ENCODE measurements around the gene ZNF512. TPM values are rescaled to one million over a fixed set of nuclear protein-coding genes. Genes with fewer than 3 reads are reported as not detected.

The ZNF512 gene
- polyA plus RNA-seq, 1 of the 3 experiments (the other 2 are of a cell fraction): 22.3 TPM

DNA sequence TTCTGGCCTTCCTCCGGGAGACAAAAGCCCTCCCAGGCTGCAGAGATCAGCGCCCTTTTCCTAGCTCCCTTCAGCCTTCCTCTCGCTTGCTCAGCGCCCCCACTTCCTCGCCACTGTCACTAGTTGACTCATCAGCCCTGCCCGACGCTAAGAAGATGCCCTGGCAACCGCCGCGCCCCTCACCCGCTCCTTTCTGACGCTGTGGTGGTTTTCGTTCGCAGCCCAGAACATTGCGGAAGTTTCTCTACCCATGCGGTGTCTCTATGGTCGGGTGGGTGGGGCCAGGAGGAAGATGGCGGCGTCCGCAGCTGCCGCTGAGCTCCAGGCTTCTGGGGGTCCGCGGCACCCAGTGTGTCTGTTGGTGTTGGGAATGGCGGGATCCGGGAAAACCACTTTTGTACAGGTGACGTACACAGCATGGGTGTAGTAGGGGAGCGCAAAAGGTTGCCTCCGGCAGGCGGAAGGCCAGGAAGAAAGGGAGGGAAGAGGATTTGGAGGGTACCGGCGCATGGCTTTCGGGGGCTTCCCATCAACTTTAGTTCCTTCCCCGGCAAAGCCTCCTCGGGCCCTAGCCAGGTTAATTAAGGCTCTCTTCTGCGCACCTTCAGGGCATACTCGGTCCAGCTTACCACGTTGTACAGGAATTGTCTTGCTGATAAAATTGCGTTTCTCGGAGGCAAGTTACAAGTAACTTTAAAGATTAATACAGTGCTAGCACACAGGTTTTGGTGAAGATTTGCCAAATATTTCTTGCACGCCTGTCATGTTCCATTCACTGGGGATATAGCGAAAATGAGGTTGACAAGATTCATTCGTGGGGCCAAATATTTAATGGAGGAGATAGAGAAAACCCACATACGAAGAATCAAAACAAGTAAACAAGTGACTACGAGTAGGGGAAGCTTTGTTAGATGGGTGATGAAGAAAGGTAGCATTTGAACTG lies 46.2 kb downstream of the ZNF512 start, which contains the start of the genes CCDC121 and GPN1:
Gene CCDC121, minus strand, starts transcription at position 246 of the 943 bp plus-strand sequence. CDS start 1,213 bp downstream, outside the sequence.
Gene GPN1, plus strand, starts transcription at position 284 of the 943 bp plus-strand sequence. Its CDS starts 9 bp downstream, at position 293.
- Histone ChIP-seq H3K79me2 (ENCODE audit: insufficient read depth) (peaks cover 28% of the 10 kb centered on the region), H3K9ac (peak within 1 kb of the TSS; percentile 94), H3K9me2 (no peaks in the 10 kb centered on the region), H3K27me3 (ENCODE audit: insufficient read depth) (no peaks in the 10 kb centered on the region), H3K4me1 (ENCODE audit: control insufficient read depth in 1 of 2, insufficient read depth in 2 of 2, low read depth in 1 of 2, low read length in 1 of 2) (peaks cover 11 to 19% of the 10 kb centered on the region in 2 experiments), H4K20me1 (ENCODE audit: insufficient read depth) (no peaks in the 10 kb centered on the region), H3F3A (replicated peaks; ENCODE audit: insufficient read depth) (peaks cover 17% of the 10 kb centered on the region), H3K9me3 (no peaks in the 10 kb centered on the region), H2AFZ (ENCODE audit: low read depth) (peak within 1 kb of the TSS; percentile 75), H3K27ac (ENCODE audit: low read depth in 2 of 2, low read length in 1 of 2) (peak within 1 kb of the TSS; percentile 80 to 93), H3K4me3 (ENCODE audit: low read depth in 2 of 2, low read length in 1 of 2) (peak within 1 kb of the TSS; percentile 63 to 84), H3K36me3 (replicated peaks in 1 of 2; ENCODE audit: control insufficient read depth in 1 of 2, insufficient read depth in 2 of 2, low read length in 1 of 2) (peaks cover 39 to 58% of the 10 kb centered on the region in 2 experiments), H3K4me2 (peak within 1 kb of the TSS; percentile 97)
- DNase-seq: peak; percentile 91
- ChIA-PET POLR2A (interaction anchor here (0.8 to 1.4 kb wide), 8 partner anchors 18 to 259 kb away, joined by 3 to 7 read pairs (median 4); partner anchors contain the start of genes FNDC4, NRBP1, PPM1G and SLC4A1AP), CTCF (interaction anchor here (1.4 to 2.3 kb wide), 2 partner anchors 54 to 55 kb away, joined by 4 to 11 read pairs; no protein-coding TSS in a partner anchor)
- under 1% methylated on average over 44 of the region's 44 CpGs for WGBS (ENCODE audit: low lambda C conversion rate)
- TF ChIP-seq TEAD4 (IDR thresholded peaks at IDR 0.05; ENCODE audit: borderline replicate concordance, insufficient read depth) (0 out of 2 replicates have a peak, but pooled peaks have one; percentile 15), CHD2 (IDR thresholded peaks at IDR 0.05; ENCODE audit: low read length, partially characterized antibody) (peak; percentile 90), SMC3 (IDR thresholded peaks at IDR 0.05; ENCODE audit: low read depth, low read length) (no peak), EZH2phosphoT487 (IDR thresholded peaks at IDR 0.05; ENCODE audit: borderline replicate concordance, low read depth) (no peak), RXRA (IDR thresholded peaks at IDR 0.05; ENCODE audit: borderline replicate concordance, low read depth) (no peak), NRF1 (IDR thresholded peaks at IDR 0.05; ENCODE audit: low read depth, low read length) (no peak), GATA2 (CRISPR knock-in tag; IDR thresholded peaks at IDR 0.05) (no peak), FOSL2 (IDR thresholded peaks at IDR 0.05; ENCODE audit: borderline replicate concordance, low read depth) (peak; percentile 92), TCF12 (IDR thresholded peaks at IDR 0.05) (peak; percentile 66), RAD21 (IDR thresholded peaks at IDR 0.05; ENCODE audit: low read length) (peak; percentile 25; the same call in 1 of the 2 replicates), POLR2AphosphoS5 (IDR thresholded peaks at IDR 0.05; ENCODE audit: low read depth, low read length) (peak; percentile 97), JUND (IDR thresholded peaks at IDR 0.05) (peak; percentile 75), NFIC (IDR thresholded peaks at IDR 0.05; ENCODE audit: borderline replicate concordance) (no peak), MEF2A (IDR thresholded peaks at IDR 0.05; ENCODE audit: borderline replicate concordance, low read depth) (no peak), FOXM1 (IDR thresholded peaks at IDR 0.05; ENCODE audit: low read depth) (no peak), SIN3A (IDR thresholded peaks at IDR 0.05; ENCODE audit: borderline replicate concordance, low read depth, low read length) (peak; percentile 98), MXI1 (IDR thresholded peaks at IDR 0.05; ENCODE audit: low read depth, low read length) (peak; percentile 98), FOXJ3 (CRISPR knock-in tag; IDR thresholded peaks at IDR 0.05) (peak; percentile 67)
- TF ChIP-seq, protein P1, sequence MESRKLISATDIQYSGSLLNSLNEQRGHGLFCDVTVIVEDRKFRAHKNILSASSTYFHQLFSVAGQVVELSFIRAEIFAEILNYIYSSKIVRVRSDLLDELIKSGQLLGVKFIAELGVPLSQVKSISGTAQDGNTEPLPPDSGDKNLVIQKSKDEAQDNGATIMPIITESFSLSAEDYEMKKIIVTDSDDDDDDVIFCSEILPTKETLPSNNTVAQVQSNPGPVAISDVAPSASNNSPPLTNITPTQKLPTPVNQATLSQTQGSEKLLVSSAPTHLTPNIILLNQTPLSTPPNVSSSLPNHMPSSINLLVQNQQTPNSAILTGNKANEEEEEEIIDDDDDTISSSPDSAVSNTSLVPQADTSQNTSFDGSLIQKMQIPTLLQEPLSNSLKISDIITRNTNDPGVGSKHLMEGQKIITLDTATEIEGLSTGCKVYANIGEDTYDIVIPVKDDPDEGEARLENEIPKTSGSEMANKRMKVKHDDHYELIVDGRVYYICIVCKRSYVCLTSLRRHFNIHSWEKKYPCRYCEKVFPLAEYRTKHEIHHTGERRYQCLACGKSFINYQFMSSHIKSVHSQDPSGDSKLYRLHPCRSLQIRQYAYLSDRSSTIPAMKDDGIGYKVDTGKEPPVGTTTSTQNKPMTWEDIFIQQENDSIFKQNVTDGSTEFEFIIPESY (IDR thresholded peaks at IDR 0.05; ENCODE audit: borderline replicate concordance, low read depth): 0 out of 2 replicates have a peak, but pooled peaks have one; percentile 52
- TF ChIP-seq, protein P2, sequence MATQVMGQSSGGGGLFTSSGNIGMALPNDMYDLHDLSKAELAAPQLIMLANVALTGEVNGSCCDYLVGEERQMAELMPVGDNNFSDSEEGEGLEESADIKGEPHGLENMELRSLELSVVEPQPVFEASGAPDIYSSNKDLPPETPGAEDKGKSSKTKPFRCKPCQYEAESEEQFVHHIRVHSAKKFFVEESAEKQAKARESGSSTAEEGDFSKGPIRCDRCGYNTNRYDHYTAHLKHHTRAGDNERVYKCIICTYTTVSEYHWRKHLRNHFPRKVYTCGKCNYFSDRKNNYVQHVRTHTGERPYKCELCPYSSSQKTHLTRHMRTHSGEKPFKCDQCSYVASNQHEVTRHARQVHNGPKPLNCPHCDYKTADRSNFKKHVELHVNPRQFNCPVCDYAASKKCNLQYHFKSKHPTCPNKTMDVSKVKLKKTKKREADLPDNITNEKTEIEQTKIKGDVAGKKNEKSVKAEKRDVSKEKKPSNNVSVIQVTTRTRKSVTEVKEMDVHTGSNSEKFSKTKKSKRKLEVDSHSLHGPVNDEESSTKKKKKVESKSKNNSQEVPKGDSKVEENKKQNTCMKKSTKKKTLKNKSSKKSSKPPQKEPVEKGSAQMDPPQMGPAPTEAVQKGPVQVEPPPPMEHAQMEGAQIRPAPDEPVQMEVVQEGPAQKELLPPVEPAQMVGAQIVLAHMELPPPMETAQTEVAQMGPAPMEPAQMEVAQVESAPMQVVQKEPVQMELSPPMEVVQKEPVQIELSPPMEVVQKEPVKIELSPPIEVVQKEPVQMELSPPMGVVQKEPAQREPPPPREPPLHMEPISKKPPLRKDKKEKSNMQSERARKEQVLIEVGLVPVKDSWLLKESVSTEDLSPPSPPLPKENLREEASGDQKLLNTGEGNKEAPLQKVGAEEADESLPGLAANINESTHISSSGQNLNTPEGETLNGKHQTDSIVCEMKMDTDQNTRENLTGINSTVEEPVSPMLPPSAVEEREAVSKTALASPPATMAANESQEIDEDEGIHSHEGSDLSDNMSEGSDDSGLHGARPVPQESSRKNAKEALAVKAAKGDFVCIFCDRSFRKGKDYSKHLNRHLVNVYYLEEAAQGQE (IDR thresholded peaks at IDR 0.05; ENCODE audit: low read depth, low read length): peak; percentile 79
- TF ChIP-seq, protein P3, sequence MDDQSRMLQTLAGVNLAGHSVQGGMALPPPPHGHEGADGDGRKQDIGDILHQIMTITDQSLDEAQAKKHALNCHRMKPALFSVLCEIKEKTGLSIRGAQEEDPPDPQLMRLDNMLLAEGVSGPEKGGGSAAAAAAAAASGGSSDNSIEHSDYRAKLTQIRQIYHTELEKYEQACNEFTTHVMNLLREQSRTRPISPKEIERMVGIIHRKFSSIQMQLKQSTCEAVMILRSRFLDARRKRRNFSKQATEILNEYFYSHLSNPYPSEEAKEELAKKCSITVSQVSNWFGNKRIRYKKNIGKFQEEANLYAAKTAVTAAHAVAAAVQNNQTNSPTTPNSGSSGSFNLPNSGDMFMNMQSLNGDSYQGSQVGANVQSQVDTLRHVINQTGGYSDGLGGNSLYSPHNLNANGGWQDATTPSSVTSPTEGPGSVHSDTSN (IDR thresholded peaks at IDR 0.05): peak; percentile 35
- TF ChIP-seq, protein P4, sequence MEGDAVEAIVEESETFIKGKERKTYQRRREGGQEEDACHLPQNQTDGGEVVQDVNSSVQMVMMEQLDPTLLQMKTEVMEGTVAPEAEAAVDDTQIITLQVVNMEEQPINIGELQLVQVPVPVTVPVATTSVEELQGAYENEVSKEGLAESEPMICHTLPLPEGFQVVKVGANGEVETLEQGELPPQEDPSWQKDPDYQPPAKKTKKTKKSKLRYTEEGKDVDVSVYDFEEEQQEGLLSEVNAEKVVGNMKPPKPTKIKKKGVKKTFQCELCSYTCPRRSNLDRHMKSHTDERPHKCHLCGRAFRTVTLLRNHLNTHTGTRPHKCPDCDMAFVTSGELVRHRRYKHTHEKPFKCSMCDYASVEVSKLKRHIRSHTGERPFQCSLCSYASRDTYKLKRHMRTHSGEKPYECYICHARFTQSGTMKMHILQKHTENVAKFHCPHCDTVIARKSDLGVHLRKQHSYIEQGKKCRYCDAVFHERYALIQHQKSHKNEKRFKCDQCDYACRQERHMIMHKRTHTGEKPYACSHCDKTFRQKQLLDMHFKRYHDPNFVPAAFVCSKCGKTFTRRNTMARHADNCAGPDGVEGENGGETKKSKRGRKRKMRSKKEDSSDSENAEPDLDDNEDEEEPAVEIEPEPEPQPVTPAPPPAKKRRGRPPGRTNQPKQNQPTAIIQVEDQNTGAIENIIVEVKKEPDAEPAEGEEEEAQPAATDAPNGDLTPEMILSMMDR (IDR thresholded peaks at IDR 0.05): no peak
